Measurements from ENCODE around the gene HTR4.

GRCh38 chr5:148615644-148616275 is 38.6 kb downstream of the HTR4 start:
- TF ChIP-seq CTCF (IDR thresholded peaks at IDR 0.05) (no peak), EZH2phosphoT487 (IDR thresholded peaks at IDR 0.05) (no peak)

Data from neural progenitor cell (in vitro differentiated cells).